Measurements from ENCODE around the gene PNMA8C.
"Not testable (repeated sequence)": the region's sequence is repeated elsewhere in the genome, so short reads cannot be mapped to it uniquely, and the experiment has no call there.

PNMA8C gene

GRCh38 chr19:46431824-46432223 is 3.1 kb upstream of the PNMA8C start:
- TF ChIP-seq PAX5 (IDR thresholded peaks at IDR 0.05; ENCODE audit: insufficient read depth, low read length, severe bottlenecking) (no peak), TAF1 (IDR thresholded peaks at IDR 0.05; ENCODE audit: low read depth, low read length) (no peak), POLR2A (IDR thresholded peaks at IDR 0.05; ENCODE audit: low read depth, low read length) (no peak), POLR2AphosphoS5 (IDR thresholded peaks at IDR 0.05; ENCODE audit: low read depth, low read length) (no peak), SPI1 (IDR thresholded peaks at IDR 0.05; ENCODE audit: low read depth, low read length) (no peak), POU2F2 (IDR thresholded peaks at IDR 0.05; ENCODE audit: low read depth, low read length) (no peak)
- FAIRE-seq (no peak), DNase-seq (ENCODE audit: insufficient read length, low spot score) (no peak)

- FAIRE-seq (no peak), DNase-seq (ENCODE audit: insufficient read length, low spot score) (no peak)
- no peak for TF ChIP-seq POU2F2 (IDR thresholded peaks at IDR 0.05; ENCODE audit: low read depth, low read length)
- no peak for TF ChIP-seq PAX5 (IDR thresholded peaks at IDR 0.05; ENCODE audit: insufficient read depth, low read length, severe bottlenecking)
- no peak for TF ChIP-seq POLR2A (IDR thresholded peaks at IDR 0.05; ENCODE audit: low read depth, low read length)
- TF ChIP-seq SPI1 (IDR thresholded peaks at IDR 0.05; ENCODE audit: low read depth, low read length) = no peak
- TF ChIP-seq TAF1 (IDR thresholded peaks at IDR 0.05; ENCODE audit: low read depth, low read length) = no peak
- TF ChIP-seq POLR2AphosphoS5 (IDR thresholded peaks at IDR 0.05; ENCODE audit: low read depth, low read length) = no peak
These were observed 1.3 kb upstream of the PNMA8C start for GRCh38 chr19:46429999-46430398.

- TF ChIP-seq POU2F2 (IDR thresholded peaks at IDR 0.05; ENCODE audit: low read depth, low read length) (no peak), PAX5 (IDR thresholded peaks at IDR 0.05; ENCODE audit: insufficient read depth, low read length, severe bottlenecking) (no peak), POLR2AphosphoS5 (IDR thresholded peaks at IDR 0.05; ENCODE audit: low read depth, low read length) (no peak), SPI1 (IDR thresholded peaks at IDR 0.05; ENCODE audit: low read depth, low read length) (no peak), TAF1 (IDR thresholded peaks at IDR 0.05; ENCODE audit: low read depth, low read length) (no peak), POLR2A (IDR thresholded peaks at IDR 0.05; ENCODE audit: low read depth, low read length) (no peak)
- DNase-seq (ENCODE audit: insufficient read length, low spot score) = no peak
- no peak for FAIRE-seq
These were observed 1.2 kb downstream of the PNMA8C start for GRCh38 chr19:46427518-46428045.

DNA sequence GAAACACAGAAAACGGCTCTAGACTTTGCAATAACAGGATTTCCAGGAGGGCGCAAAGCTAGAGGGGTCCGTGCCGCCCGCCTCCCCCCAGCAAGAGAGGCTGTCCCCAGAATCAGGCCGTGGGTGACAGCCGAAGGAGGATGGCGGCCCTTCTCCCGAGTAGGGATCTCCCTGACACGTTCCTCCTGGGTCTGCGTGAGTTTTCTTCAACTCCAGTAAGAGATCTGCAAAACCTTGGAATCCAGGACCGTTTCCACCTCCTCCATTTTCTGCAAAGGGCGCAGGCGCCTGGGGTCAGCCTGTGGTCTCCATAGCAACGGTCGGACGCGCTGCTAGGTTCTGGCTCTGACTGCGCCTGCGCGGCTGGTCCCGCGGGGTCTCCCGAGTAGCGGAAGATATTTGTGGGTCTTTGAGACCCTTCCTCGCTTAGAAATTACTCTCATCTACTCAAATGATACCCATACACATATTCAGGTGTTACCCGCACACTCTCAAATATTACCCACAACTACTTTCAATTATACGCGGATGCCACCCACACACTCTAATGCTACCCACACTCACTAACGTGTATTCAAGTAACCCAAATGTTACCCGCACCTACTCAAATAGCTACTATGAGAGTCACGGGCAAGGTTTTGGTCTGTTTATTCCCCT is 2.1 kb downstream of the PNMA8C start:
- DNase-seq (ENCODE audit: insufficient read length, low spot score) = peak; percentile 62
- TF ChIP-seq POLR2AphosphoS5 (IDR thresholded peaks at IDR 0.05; ENCODE audit: low read depth, low read length) (no peak), POU2F2 (IDR thresholded peaks at IDR 0.05; ENCODE audit: low read depth, low read length) (no peak), PAX5 (IDR thresholded peaks at IDR 0.05; ENCODE audit: insufficient read depth, low read length, severe bottlenecking) (no peak), TAF1 (IDR thresholded peaks at IDR 0.05; ENCODE audit: low read depth, low read length) (no peak), POLR2A (IDR thresholded peaks at IDR 0.05; ENCODE audit: low read depth, low read length) (no peak), SPI1 (IDR thresholded peaks at IDR 0.05; ENCODE audit: low read depth, low read length) (no peak)
- FAIRE-seq = peak; percentile 91

GRCh38 chr19:46426035-46426505 is 2.7 kb downstream of the PNMA8C start:
- FAIRE-seq (no peak), DNase-seq (ENCODE audit: insufficient read length, low spot score) (no peak)
- TF ChIP-seq POU2F2 (IDR thresholded peaks at IDR 0.05; ENCODE audit: low read depth, low read length) = no peak
- no peak for TF ChIP-seq PAX5 (IDR thresholded peaks at IDR 0.05; ENCODE audit: insufficient read depth, low read length, severe bottlenecking)
- no peak for TF ChIP-seq TAF1 (IDR thresholded peaks at IDR 0.05; ENCODE audit: low read depth, low read length)
- TF ChIP-seq POLR2A (IDR thresholded peaks at IDR 0.05; ENCODE audit: low read depth, low read length) = no peak
- no peak for TF ChIP-seq SPI1 (IDR thresholded peaks at IDR 0.05; ENCODE audit: low read depth, low read length)
- no peak for TF ChIP-seq POLR2AphosphoS5 (IDR thresholded peaks at IDR 0.05; ENCODE audit: low read depth, low read length)

- peak; percentile 13 for FAIRE-seq
- 0 out of 2 replicates have a peak, but pooled peaks have one; percentile 30 for TF ChIP-seq SPI1 (IDR thresholded peaks at IDR 0.05; ENCODE audit: low read depth, low read length)
- TF ChIP-seq POLR2AphosphoS5 (IDR thresholded peaks at IDR 0.05; ENCODE audit: low read depth, low read length) = no peak
- DNase-seq (ENCODE audit: insufficient read length, low spot score) = no peak
These were observed 5.5 kb downstream of the PNMA8C start for GRCh38 chr19:46423188-46423587.

DNA sequence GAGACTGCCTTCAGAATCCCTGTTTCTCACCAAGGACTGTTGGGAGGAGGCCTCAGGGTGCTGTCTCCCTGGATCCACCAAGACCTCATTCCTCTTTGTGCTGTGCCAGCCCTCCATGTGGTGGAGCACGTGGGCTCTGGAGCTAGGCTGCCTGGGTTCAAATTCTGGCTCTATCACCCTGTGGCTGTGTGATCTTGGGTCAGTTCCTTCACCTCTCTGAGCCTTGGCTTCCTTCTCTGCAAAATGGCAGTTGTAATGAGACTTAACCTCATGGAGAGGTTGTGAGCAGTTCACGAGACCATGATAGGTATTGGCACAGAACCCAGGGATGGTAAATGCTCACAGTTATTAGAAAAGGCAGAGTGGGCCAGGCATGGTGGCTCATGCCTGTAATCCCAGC is 6.4 kb downstream of the PNMA8C start:
- FAIRE-seq (no peak), DNase-seq (ENCODE audit: insufficient read length, low spot score) (no peak)
- TF ChIP-seq POLR2A (IDR thresholded peaks at IDR 0.05; ENCODE audit: low read depth, low read length) = no peak
- no peak for TF ChIP-seq POU2F2 (IDR thresholded peaks at IDR 0.05; ENCODE audit: low read depth, low read length)
- no peak for TF ChIP-seq PAX5 (IDR thresholded peaks at IDR 0.05; ENCODE audit: insufficient read depth, low read length, severe bottlenecking)
- no peak for TF ChIP-seq TAF1 (IDR thresholded peaks at IDR 0.05; ENCODE audit: low read depth, low read length)
- TF ChIP-seq POLR2AphosphoS5 (IDR thresholded peaks at IDR 0.05; ENCODE audit: low read depth, low read length) = no peak
- TF ChIP-seq SPI1 (IDR thresholded peaks at IDR 0.05; ENCODE audit: low read depth, low read length) = no peak

GRCh38 chr19:46420056-46420455 is 8.7 kb downstream of the PNMA8C start:
- DNase-seq (ENCODE audit: insufficient read length, low spot score) = no peak
- TF ChIP-seq SPI1 (IDR thresholded peaks at IDR 0.05; ENCODE audit: low read depth, low read length) = no peak
- TF ChIP-seq POU2F2 (IDR thresholded peaks at IDR 0.05; ENCODE audit: low read depth, low read length) = no peak
- no peak for TF ChIP-seq POLR2A (IDR thresholded peaks at IDR 0.05; ENCODE audit: low read depth, low read length)
- no peak for TF ChIP-seq TAF1 (IDR thresholded peaks at IDR 0.05; ENCODE audit: low read depth, low read length)
- FAIRE-seq = no peak

GRCh38 chr19:46415804-46416709 is 12.7 kb downstream of the PNMA8C start:
- not testable (repeated sequence) for DNase-seq (ENCODE audit: insufficient read length, low spot score); FAIRE-seq

DNA sequence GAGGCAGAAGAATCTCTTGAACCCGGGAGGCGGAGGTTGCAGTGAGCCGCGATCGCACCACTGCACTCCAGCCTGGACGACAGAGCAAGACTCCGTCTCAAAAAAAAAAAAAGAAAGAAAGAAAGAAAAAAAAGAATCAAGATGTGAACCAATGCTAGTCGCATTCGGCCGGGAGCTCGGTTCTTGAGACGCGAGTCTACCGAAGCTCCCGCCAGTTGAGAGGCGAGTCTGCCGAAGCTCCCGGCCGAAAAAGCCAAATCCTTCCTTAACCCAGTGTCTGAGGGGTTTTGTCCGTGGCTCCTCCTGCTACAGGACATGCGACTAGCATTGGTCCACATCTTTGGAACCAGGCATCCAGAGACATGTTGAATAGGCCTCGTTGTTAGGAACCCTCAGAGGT is 13.8 kb downstream of the PNMA8C start:
- not testable (repeated sequence) for FAIRE-seq

More for the DNA sequence above, 13.8 kb downstream of the PNMA8C start:
- not testable (repeated sequence) for DNase-seq (ENCODE audit: insufficient read length, low spot score)
